ENCODE data around the gene ADAMTSL1.

The ADAMTSL1 gene

DNA sequence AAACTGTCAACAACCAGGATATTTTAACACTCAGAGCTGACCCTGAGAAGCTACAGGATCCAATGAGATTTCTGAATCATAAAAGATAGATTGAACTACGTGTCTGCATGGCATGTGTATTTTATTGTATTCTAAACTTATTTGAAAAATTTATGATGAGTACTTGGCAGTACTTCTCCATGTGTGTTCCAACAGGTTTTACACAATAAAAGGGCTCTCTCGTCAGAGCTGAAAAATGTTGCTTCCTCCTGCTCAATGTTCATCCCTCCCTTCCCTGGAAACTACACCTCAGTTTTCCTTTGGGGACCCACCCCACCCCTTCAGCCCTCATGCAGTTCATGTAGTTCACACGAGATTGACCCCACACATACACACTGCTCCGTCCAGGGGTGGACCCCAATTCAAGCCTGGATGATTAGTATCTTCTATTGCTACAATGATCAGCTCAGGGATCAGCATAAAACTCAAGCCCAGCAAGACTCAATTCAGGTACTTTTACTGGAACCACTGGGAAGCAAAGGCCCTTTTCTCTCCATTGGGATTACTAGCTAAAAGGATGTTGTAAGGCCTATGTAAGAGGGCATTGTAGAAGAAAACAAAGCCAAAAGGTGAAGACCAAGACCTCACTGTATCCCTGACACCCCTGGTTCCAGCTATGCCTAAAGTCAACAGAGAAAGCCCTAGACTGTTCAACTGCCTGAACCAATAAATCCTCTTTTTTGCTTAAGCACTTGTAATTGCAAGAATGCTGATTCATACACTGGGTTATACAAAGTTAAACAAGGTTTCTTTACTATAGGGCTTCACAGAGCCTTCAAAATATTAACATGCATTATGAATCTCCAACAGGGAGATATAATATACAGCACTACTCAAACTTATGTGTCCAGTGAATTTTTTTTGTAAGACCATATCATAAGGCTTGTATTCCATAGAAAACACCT is 446.5 kb downstream of the ADAMTSL1 start:
- in situ Hi-C loops (cut with MboI; ENCODE audit: low sequenced_read_pairs, unreplicated experiment): no loop called here
- TF ChIP-seq, protein P1, sequence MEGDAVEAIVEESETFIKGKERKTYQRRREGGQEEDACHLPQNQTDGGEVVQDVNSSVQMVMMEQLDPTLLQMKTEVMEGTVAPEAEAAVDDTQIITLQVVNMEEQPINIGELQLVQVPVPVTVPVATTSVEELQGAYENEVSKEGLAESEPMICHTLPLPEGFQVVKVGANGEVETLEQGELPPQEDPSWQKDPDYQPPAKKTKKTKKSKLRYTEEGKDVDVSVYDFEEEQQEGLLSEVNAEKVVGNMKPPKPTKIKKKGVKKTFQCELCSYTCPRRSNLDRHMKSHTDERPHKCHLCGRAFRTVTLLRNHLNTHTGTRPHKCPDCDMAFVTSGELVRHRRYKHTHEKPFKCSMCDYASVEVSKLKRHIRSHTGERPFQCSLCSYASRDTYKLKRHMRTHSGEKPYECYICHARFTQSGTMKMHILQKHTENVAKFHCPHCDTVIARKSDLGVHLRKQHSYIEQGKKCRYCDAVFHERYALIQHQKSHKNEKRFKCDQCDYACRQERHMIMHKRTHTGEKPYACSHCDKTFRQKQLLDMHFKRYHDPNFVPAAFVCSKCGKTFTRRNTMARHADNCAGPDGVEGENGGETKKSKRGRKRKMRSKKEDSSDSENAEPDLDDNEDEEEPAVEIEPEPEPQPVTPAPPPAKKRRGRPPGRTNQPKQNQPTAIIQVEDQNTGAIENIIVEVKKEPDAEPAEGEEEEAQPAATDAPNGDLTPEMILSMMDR (IDR thresholded peaks at IDR 0.05; ENCODE audit: borderline replicate concordance, control extremely low read depth, extremely low read depth, insufficient read depth, missing control alignments): no peak
- DNase-seq (ENCODE audit: low spot score): no peak

DNA sequence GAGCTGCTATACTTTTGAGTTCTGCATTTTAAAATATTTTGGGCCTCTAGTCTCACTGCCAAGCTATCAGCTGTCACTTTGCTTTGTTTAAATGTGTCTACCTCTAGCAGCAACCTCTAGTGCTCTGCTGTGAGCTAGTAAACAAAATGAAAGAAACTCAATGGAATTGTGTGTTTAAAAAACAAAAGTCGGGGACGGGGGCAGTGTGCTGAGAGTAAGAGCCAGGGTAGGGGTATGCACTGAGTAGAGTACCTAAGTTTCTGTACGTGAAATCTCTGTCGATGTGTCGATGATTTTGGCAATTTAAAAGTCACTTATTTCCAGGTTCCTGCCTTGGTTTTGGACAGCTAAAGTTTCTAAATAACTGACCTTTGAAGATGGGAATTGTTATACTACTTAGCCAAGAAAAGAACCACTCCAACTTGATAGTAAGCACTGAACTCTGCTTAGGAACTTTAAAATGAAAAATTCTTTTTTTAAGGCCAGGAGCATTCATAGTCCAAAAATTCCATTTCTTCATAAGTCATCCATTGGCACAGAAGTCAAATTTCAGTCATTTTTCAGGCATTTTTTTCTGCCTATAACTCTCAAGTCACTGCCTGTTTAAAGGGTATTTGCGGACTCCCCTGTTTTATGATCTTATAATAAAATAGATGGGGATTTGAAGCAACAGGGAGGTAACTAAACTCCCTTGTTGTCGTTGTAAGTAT is 447.6 kb downstream of the ADAMTSL1 start:
- no peak for DNase-seq (ENCODE audit: low spot score)
- TF ChIP-seq, protein P1 (IDR thresholded peaks at IDR 0.05; ENCODE audit: borderline replicate concordance, control extremely low read depth, extremely low read depth, insufficient read depth, missing control alignments): no peak
- in situ Hi-C loops (cut with MboI; ENCODE audit: low sequenced_read_pairs, unreplicated experiment): no loop called here

DNA sequence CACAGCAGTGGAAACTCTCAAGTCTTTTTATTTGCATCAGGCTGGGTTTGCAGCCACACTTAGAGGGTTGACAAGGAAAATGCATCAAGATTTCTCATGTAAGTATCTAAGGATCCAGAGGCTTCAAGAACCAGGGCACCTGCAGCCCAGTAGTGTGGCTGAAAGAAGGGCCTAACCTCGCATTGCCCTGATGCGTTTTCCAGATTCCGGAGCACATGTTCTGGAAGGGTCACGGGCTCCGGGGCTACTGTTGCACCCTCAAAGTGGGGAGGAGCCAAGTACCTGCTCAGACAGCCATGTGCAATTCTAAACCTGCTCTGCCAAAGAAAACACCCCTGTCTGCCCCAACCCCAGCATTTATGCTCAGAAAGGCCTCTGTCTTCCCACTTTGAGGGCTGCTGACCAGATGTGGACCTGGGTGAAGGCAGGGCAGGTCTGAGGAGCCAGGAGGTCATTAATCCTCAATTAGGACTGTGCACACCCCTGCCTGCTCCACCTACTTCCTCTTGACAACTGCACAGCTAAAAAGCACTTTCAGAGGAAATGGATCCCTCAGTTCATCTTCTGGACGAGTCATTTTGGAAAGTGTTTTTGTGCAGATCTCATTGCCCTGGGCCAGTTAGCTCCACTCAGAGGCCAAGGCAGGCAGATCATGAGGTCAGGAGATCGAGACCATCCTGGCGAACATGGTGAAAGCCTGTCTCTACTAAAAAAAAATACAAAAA is 448.4 kb downstream of the ADAMTSL1 start:
- TF ChIP-seq, protein P1 (IDR thresholded peaks at IDR 0.05; ENCODE audit: borderline replicate concordance, control extremely low read depth, extremely low read depth, insufficient read depth, missing control alignments): no peak
- in situ Hi-C loops (cut with MboI; ENCODE audit: low sequenced_read_pairs, unreplicated experiment): no loop called here
- DNase-seq (ENCODE audit: low spot score): no peak

DNA sequence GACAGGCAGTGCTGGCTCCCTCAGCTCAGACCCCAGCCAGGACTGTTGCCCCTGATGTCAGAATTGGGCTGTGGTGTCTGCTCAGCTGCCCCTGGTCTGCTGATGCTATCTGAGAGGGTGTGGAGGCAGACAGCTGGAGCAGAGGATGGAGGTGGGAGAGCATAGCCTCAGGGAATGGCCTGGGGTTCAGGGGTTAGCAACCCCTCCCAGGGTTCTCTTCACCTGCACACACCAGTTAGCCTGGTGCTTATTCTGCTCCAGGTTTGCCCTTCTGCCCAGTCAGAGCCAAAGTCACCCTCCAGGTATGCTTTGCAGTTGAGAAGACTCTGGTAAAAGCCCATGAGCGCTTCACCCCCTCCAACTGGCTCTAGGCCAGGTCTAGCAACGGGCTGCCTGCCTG is 449.2 kb downstream of the ADAMTSL1 start:
- TF ChIP-seq, protein P1 (IDR thresholded peaks at IDR 0.05; ENCODE audit: borderline replicate concordance, control extremely low read depth, extremely low read depth, insufficient read depth, missing control alignments): no peak
- in situ Hi-C loops (cut with MboI; ENCODE audit: low sequenced_read_pairs, unreplicated experiment): no loop called here
- DNase-seq (ENCODE audit: low spot score): no peak

DNA sequence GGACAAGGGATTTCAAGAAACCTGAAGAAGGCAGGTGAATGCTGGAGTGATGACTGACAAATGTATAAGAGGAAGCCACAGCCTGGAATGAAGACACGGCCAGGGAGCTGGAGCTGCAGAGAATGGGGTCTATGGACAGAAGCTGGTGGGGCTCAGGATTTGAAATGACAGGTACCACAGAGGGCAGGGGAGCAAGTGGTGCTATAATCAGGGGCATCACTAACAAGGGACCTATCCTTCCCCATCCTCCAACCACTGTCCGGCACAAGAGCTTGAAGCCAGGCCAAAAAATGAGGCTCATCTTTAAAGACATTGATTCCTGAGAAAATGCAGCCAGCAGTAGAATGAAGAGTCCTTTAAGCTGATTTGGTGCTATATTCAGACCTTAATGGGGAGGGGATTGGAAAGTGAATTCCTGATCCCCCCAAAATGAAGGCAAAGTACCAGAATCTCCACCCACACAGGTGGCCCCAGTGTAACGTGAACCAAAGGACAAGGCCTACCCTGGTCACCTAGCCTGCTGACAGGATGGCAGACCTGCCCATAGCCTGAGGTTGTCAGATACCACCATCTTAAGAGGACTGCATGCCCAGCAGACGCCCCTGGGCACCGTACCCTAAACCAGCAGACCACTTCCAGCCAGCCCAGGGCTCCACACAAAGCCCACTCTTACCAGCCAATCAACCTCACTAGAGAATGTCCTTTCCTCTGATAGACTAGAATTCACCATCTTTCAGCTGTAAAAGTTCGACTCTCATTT is 449.9 kb downstream of the ADAMTSL1 start:
- in situ Hi-C loops (cut with MboI; ENCODE audit: low sequenced_read_pairs, unreplicated experiment): no loop called here
- TF ChIP-seq, protein P1 (IDR thresholded peaks at IDR 0.05; ENCODE audit: borderline replicate concordance, control extremely low read depth, extremely low read depth, insufficient read depth, missing control alignments): no peak
- DNase-seq (ENCODE audit: low spot score): no peak
